GM23338 (cell line): ENCODE results near the gene LTB. TPM values are rescaled to one million over a fixed set of nuclear protein-coding genes. Genes with fewer than 3 reads are reported as not detected.

Experiments used
- ATAC-seq: fragments of 200-7000 bp; cut with Tn5 transposase; 3 replicates; pipeline ENCODE4 v1.9.1; 2020
- DNase-seq: peaks from one replicate; pipeline ENCODE4 v3.0.0-alpha.2; 2015; ENCODE audit warnings: low spot score
- H2AFZ ChIP-seq: fragments of 200-600 bp; sonication (generic); 2 replicates; pipeline ENCODE4 v1.8.0; 2016; ENCODE audit warnings: antibody characterized with exemption, mild to moderate bottlenecking, moderate library complexity
- H3F3A ChIP-seq: fragments of 200-600 bp; sonication (generic); replicated peaks from 2 replicates; pipeline ENCODE4 v1.8.0; 2017; ENCODE audit warnings: antibody characterized with exemption, mixed run types, low read depth
- H3K27ac ChIP-seq: fragments of 200-600 bp; sonication (generic); 2 replicates; pipeline ENCODE4 v1.6.1; 2016; ENCODE audit warnings: low read depth
- H3K27me3 ChIP-seq: fragments of 200-600 bp; sonication (generic); 2 replicates; pipeline ENCODE4 v1.8.0; 2016; ENCODE audit warnings: mild to moderate bottlenecking, mixed run types, moderate library complexity; ENCODE audit not compliant: insufficient read depth
- H3K36me3 ChIP-seq: fragments of 200-600 bp; sonication (generic); 2 replicates; pipeline ENCODE4 v1.8.0; 2016; ENCODE audit warnings: mild to moderate bottlenecking; ENCODE audit not compliant: insufficient read depth
- H3K4me1 ChIP-seq: fragments of 200-600 bp; sonication (generic); 2 replicates; pipeline ENCODE4 v1.8.0; 2016; ENCODE audit warnings: mild to moderate bottlenecking, moderate library complexity; ENCODE audit not compliant: insufficient read depth
- H3K4me2 ChIP-seq: fragments of 200-600 bp; sonication (generic); 2 replicates; pipeline ENCODE4 v1.7.1; 2017; ENCODE audit warnings: mixed run types
- H3K4me3 ChIP-seq: fragments of 200-600 bp; sonication (generic); 2 replicates; pipeline ENCODE4 v1.6.1; 2016; ENCODE audit warnings: mixed run types
- H3K79me2 ChIP-seq: fragments of 200-600 bp; sonication (generic); replicated peaks from 2 replicates; pipeline ENCODE4 v1.8.0; 2017; ENCODE audit warnings: mild to moderate bottlenecking; ENCODE audit not compliant: insufficient read depth
- H3K9me2 ChIP-seq: fragments of 200-600 bp; sonication (generic); 2 replicates; pipeline ENCODE4 v1.8.0; 2017; ENCODE audit not compliant: insufficient read depth
- H4K20me1 ChIP-seq: fragments of 200-600 bp; sonication (generic); replicated peaks from 2 replicates; pipeline ENCODE4 v1.8.0; 2017; ENCODE audit warnings: mild to moderate bottlenecking; ENCODE audit not compliant: insufficient read depth
- H3K27ac Mint-ChIP-seq: 2 replicates; pipeline ENCODE4 v1.8.0; 2020; ENCODE audit warnings: inconsistent platforms, mild to moderate bottlenecking, moderate library complexity, mixed read lengths
- H3K27me3 Mint-ChIP-seq: 3 replicates; pipeline ENCODE4 v1.8.0; 2022; ENCODE audit warnings: low read depth, mild to moderate bottlenecking, moderate library complexity, mixed read lengths, inconsistent platforms; ENCODE audit not compliant: insufficient read depth, poor library complexity
- H3K36me3 Mint-ChIP-seq: 3 replicates; pipeline ENCODE4 v1.8.0; 2021; ENCODE audit warnings: low read depth, mild to moderate bottlenecking, inconsistent platforms, moderate library complexity, mixed read lengths
- H3K4me1 Mint-ChIP-seq: 3 replicates; pipeline ENCODE4 v1.8.0; 2020; ENCODE audit warnings: mild to moderate bottlenecking, inconsistent platforms, mixed read lengths
- H3K4me3 Mint-ChIP-seq: 3 replicates; pipeline ENCODE4 v1.8.0; 2021; ENCODE audit warnings: moderate library complexity, mild to moderate bottlenecking, inconsistent platforms, mixed read lengths
- H3K9me3 Mint-ChIP-seq: 3 replicates; pipeline ENCODE4 v1.8.0; 2020; ENCODE audit warnings: moderate library complexity, mild to moderate bottlenecking, inconsistent platforms, mixed read lengths
- CREB1 ChIP-seq: fragments of 250-450 bp; sonication (Bioruptor Pico); IDR thresholded peaks from 2 replicates; pipeline ENCODE4 v1.5.0; 2020; ENCODE audit warnings: low read depth, mild to moderate bottlenecking, moderate library complexity
- CTCF ChIP-seq, 2 experiments: fragments of 200-600 bp in 1 of 2; sonication (generic) in 1 of 2; conservative IDR thresholded peaks; 2 replicates each; pipeline versions ENCODE4 v1.5.1 to v1.6.1; 2016 to 2017; ENCODE audit warnings: antibody characterized with exemption in 2 of 2, low read depth in 2 of 2, mild to moderate bottlenecking in 2 of 2, moderate library complexity in 1 of 2
- ETS1 ChIP-seq: IDR thresholded peaks from 2 replicates; pipeline ENCODE4 v1.6.1; 2016; ENCODE audit warnings: antibody characterized with exemption
- EZH2 ChIP-seq: fragments of 200-600 bp; sonication (generic); IDR thresholded peaks from one replicate; pipeline ENCODE4 v1.8.0; 2017; ENCODE audit warnings: antibody characterized with exemption, mild to moderate bottlenecking, low read depth; ENCODE audit not compliant: unreplicated experiment
- EZH2phosphoT487 ChIP-seq: fragments of 200-600 bp; sonication (generic); IDR thresholded peaks from one replicate; pipeline ENCODE4 v1.8.1; 2018; ENCODE audit warnings: antibody characterized with exemption; ENCODE audit not compliant: unreplicated experiment
- NANOG ChIP-seq: IDR thresholded peaks from 2 replicates; pipeline ENCODE4 v1.6.1; 2016; ENCODE audit warnings: antibody characterized with exemption, borderline replicate concordance
- POLR2AphosphoS5 ChIP-seq: IDR thresholded peaks from 2 replicates; pipeline ENCODE4 v1.6.1; 2016; ENCODE audit warnings: antibody characterized with exemption, low read depth
- STAT1 ChIP-seq: IDR thresholded peaks from one replicate; pipeline ENCODE4 v1.6.1; 2016; ENCODE audit warnings: antibody characterized with exemption; ENCODE audit not compliant: unreplicated experiment
- ZNF114 ChIP-seq: fragments of 250-450 bp; sonication (Bioruptor Pico); IDR thresholded peaks from 2 replicates; pipeline ENCODE4 v1.5.0; 2020; ENCODE audit warnings: mild to moderate bottlenecking, moderate library complexity
- ZNF331 ChIP-seq: fragments of 250-450 bp; sonication (Bioruptor Pico); IDR thresholded peaks from 2 replicates; pipeline ENCODE4 v1.5.0; 2020; ENCODE audit warnings: low read depth, mild to moderate bottlenecking, moderate library complexity
- ZNF462 ChIP-seq: fragments of 250-450 bp; sonication (Bioruptor Pico); IDR thresholded peaks from 2 replicates; pipeline ENCODE4 v1.5.0; 2020; ENCODE audit warnings: mild to moderate bottlenecking, moderate library complexity
- polyA plus RNA-seq: library from polyadenylated mRNA; unstranded; fragments of >200 nt; fragmentation: Nextera tagmentation; extraction: Ambion mirVana; gene quantifications from 2 replicates; pipeline ENCODE4 v1.2.1, GENCODE V29; 2016
- total RNA-seq: library from RNA; depleted of rRNA; stranded (reverse); fragments of >200 nt; shearing (Covaris generic); gene quantifications from 2 replicates; pipeline ENCODE4 v1.2.3, GENCODE V29; 2014

Gene LTB
- total and polyA plus RNA-seq, 2 experiments from 2014 or later: 1.7 TPM; not detected in 1

DNA sequence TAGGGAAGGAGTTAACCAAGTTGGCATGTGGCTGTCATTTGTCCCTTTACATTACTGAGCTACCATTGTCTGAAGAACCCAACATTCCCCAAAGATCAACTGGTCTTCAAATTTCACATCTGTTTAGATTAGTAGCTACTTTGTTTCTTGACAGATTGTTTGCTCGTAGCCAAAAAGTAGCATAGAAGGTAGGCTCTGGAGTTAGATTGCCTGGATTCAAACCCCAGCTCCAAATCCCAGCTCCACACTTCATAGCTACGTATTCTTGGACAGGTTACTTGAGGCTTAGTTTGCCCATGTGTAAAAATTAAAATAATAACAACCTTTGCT lies 33.7 kb downstream of the LTB start:
- no peak overlapping the region for H2AFZ ChIP-seq
- H3F3A ChIP-seq: 0 out of 2 replicates have a peak, but pooled peaks cover 4% of the 10 kb centered on the region
- ATAC-seq (no peak), DNase-seq (no peak)
- 0 out of 2 replicates have a peak, but pooled peaks cover 8% of the 10 kb centered on the region for H3K36me3 ChIP-seq
- Mint-ChIP-seq H3K27me3 (peaks cover 5% of the 10 kb centered on the region), H3K9me3 (no peaks in the 10 kb centered on the region), H3K4me3 (peak overlapping the region; percentile 76; the same call in 1 of the 3 replicates), H3K36me3 (peaks cover 27% of the 10 kb centered on the region), H3K4me1 (peaks cover 18% of the 10 kb centered on the region), H3K27ac (no peak overlapping the region)
- H3K4me3 ChIP-seq: no peak overlapping the region
- no peak overlapping the region for H3K27ac ChIP-seq
- H4K20me1 ChIP-seq: no peaks in the 10 kb centered on the region
- H3K4me2 ChIP-seq: no peak overlapping the region
- H3K27me3 ChIP-seq: no peaks in the 10 kb centered on the region
- TF ChIP-seq POLR2AphosphoS5 (no peak), ETS1 (no peak), EZH2phosphoT487 (no peak), ZNF114 (CRISPR knock-in tag) (no peak), EZH2 (no peak), CREB1 (CRISPR knock-in tag) (no peak), NANOG (no peak), CTCF (conservative IDR thresholded peaks at IDR 0.05; ENCODE audit: low read depth in 2 of 2) (no peak), ZNF331 (CRISPR knock-in tag) (no peak), ZNF462 (no peak), STAT1 (no peak)
- H3K9me2 ChIP-seq: no peaks in the 10 kb centered on the region
- H3K4me1 ChIP-seq: 0 out of 2 replicates have a peak, but pooled peaks cover 7% of the 10 kb centered on the region
- peaks cover 10% of the 10 kb centered on the region for H3K79me2 ChIP-seq
